22Rv1 (cell line): ENCODE measurements around the gene COX4I1.

Experiments used
- CTCF ChIP-seq: fragments of 450-650 bp; IDR thresholded peaks from 2 replicates; pipeline ENCODE4 v1.5.1; 2017; ENCODE audit warnings: mild to moderate bottlenecking
- ZFX ChIP-seq: fragments of 450-650 bp; IDR thresholded peaks from 2 replicates; pipeline ENCODE4 v1.6.1; 2017; ENCODE audit warnings: antibody characterized with exemption, borderline replicate concordance

GRCh38 chr16:85781156-85781555, 18.3 kb upstream of the COX4I1 start:
- TF ChIP-seq CTCF (no peak), ZFX (no peak)
